Endothelial cell of umbilical vein (primary cell): Measurements from ENCODE around the gene LDLRAD4. TPM values are rescaled to one million over a fixed set of nuclear protein-coding genes. Genes with fewer than 3 reads are reported as not detected.

Experiments used
- BruUV-seq: library from RNA; stranded (reverse); fragments of 400-500 nt; replicated peaks from 2 replicates; lab custom pipeline; 2021; lab: Mats Ljungman, UMichigan
- CTCF ChIA-PET: fragments of 300-600, 350-600 bp; sonication (Branson Sonifier 250); formaldehyde crosslinking; loops from one replicate; lab custom pipeline; 2021; ENCODE audit warnings: antibody characterized with exemption, inconsistent platforms; lab: Charles Lee
- POLR2A ChIA-PET: fragments of 300-600, 350-600 bp; sonication (Branson Sonifier 250); formaldehyde crosslinking; loops from one replicate; lab custom pipeline; 2021; ENCODE audit warnings: antibody characterized with exemption, inconsistent platforms; lab: Charles Lee
- DNase-seq: peaks from one replicate; pipeline ENCODE4 v3.0.0-alpha.2; 2011; ENCODE audit warnings: low read depth, low spot score
- FAIRE-seq: peaks from 2 replicates; lab custom pipeline; 2011; peaks lifted over from hg19 to GRCh38; lab: Jason Lieb, UNC
- H2AFZ ChIP-seq: 2 replicates; pipeline ENCODE4 v1.6.0; 2012; ENCODE audit warnings: low read depth, low read length, control low read depth, inconsistent platforms
- H3K27ac ChIP-seq: 2 replicates; pipeline ENCODE4 v1.5.1; 2011; ENCODE audit warnings: low read depth, mild to moderate bottlenecking, control low read depth, low read length, moderate library complexity; ENCODE audit not compliant: insufficient read depth
- H3K27me3 ChIP-seq, 2 experiments: 2 replicates each; pipeline versions ENCODE4 v1.6.0 to v1.6.1; 2011; ENCODE audit warnings: low read length in 2 of 2, mixed read lengths in 1 of 2; ENCODE audit not compliant: control insufficient read depth in 2 of 2, insufficient read depth in 2 of 2
- H3K36me3 ChIP-seq, 2 experiments: 2 replicates in 1 of 2; 3 replicates in 1 of 2; pipeline ENCODE4 v1.5.1; 2011; ENCODE audit warnings: low read length in 2 of 2, mild to moderate bottlenecking in 1 of 2, moderate library complexity in 1 of 2; ENCODE audit not compliant: control insufficient read depth in 2 of 2, insufficient read depth in 2 of 2; ENCODE audit errors: extremely low read depth in 1 of 2
- H3K4me1 ChIP-seq: 3 replicates; pipeline ENCODE4 v1.5.1; 2011; ENCODE audit warnings: mild to moderate bottlenecking, low read length; ENCODE audit not compliant: control insufficient read depth, insufficient read depth; ENCODE audit errors: extremely low read depth
- H3K4me2 ChIP-seq: 2 replicates; pipeline ENCODE4 v1.6.1; 2011; ENCODE audit warnings: low read length, control low read depth, mixed read lengths; ENCODE audit not compliant: insufficient read depth
- H3K4me3 ChIP-seq, 3 experiments: fragments of 200-600 bp in 1 of 3; sonication (generic), shearing (Covaris generic) in 1 of 3; replicated peaks in 1 of 3; 2 replicates each; pipeline ENCODE4 v1.5.1; 2011 to 2016; ENCODE audit warnings: control low read depth in 3 of 3, low read length in 3 of 3, mild to moderate bottlenecking in 2 of 3, inconsistent platforms in 1 of 3, low read depth in 1 of 3, moderate library complexity in 1 of 3; ENCODE audit not compliant: insufficient read depth in 1 of 3
- H3K79me2 ChIP-seq: 2 replicates; pipeline ENCODE4 v1.6.0; 2012; ENCODE audit warnings: low read length, inconsistent platforms; ENCODE audit not compliant: control insufficient read depth, insufficient read depth
- H3K9ac ChIP-seq: replicated peaks from 2 replicates; pipeline ENCODE3; 2011; ENCODE audit warnings: low read length, control low read depth; ENCODE audit not compliant: insufficient read depth; ENCODE audit errors: extremely low read depth
- H3K9me1 ChIP-seq: replicated peaks from 3 replicates; pipeline ENCODE4 v1.6.0; 2011; ENCODE audit warnings: mild to moderate bottlenecking, low read length; ENCODE audit not compliant: control insufficient read depth, insufficient read depth; ENCODE audit errors: extremely low read depth
- H3K9me3 ChIP-seq: replicated peaks from 2 replicates; pipeline ENCODE4 v1.5.1; 2012; ENCODE audit warnings: low read length, inconsistent platforms; ENCODE audit not compliant: control insufficient read depth, insufficient read depth
- H4K20me1 ChIP-seq: replicated peaks from 2 replicates; pipeline ENCODE3; 2011; ENCODE audit warnings: mild to moderate bottlenecking, low read length; ENCODE audit not compliant: control insufficient read depth, insufficient read depth; ENCODE audit errors: extremely low read depth
- EZH2 ChIP-seq: IDR thresholded peaks from 2 replicates; pipeline ENCODE4 v1.6.1; 2012; ENCODE audit warnings: borderline replicate concordance, low read depth, mild to moderate bottlenecking, moderate library complexity, low read length, inconsistent platforms; ENCODE audit not compliant: severe bottlenecking
- FOS ChIP-seq: IDR thresholded peaks from 2 replicates; pipeline ENCODE4 v1.6.1; 2011; ENCODE audit warnings: mild to moderate bottlenecking, low read length, moderate library complexity, borderline replicate concordance; ENCODE audit not compliant: insufficient read depth
- GATA2 ChIP-seq: IDR thresholded peaks from 2 replicates; pipeline ENCODE4 v1.7.0; 2011; ENCODE audit warnings: low read depth, mild to moderate bottlenecking, moderate library complexity, mixed read lengths, low read length; ENCODE audit not compliant: insufficient read length, insufficient read depth
- JUN ChIP-seq: IDR thresholded peaks from 2 replicates; pipeline ENCODE4 v1.6.1; 2011; ENCODE audit warnings: borderline replicate concordance, low read depth; ENCODE audit not compliant: insufficient read length, insufficient read depth
- MYC ChIP-seq: IDR thresholded peaks from one replicate; pipeline ENCODE4 v1.6.1; 2011; ENCODE audit warnings: mild to moderate bottlenecking, low read depth, low read length
- POLR2A ChIP-seq: IDR thresholded peaks from 2 replicates; pipeline ENCODE4 v1.6.1; 2012; ENCODE audit warnings: low read depth, mild to moderate bottlenecking, control low read depth, low read length
- POLR2AphosphoS5 ChIP-seq: IDR thresholded peaks from 2 replicates; pipeline ENCODE4 v1.6.1; 2012; ENCODE audit warnings: low read depth, mild to moderate bottlenecking, control low read depth, low read length, moderate library complexity; ENCODE audit not compliant: insufficient read depth
- dilution Hi-C: fragments of 300-500 bp; cut with MboI; formaldehyde crosslinking; loops from one replicate; pipeline ENCODE4 v1.15.0; 2019; ENCODE audit warnings: low sequenced_read_pairs; ENCODE audit not compliant: extremely low pct_ligation_motif_present
- intact Hi-C: fragments of 100-400 bp; cut with micrococcal nuclease; formaldehyde crosslinking; loops from one replicate; pipeline ENCODE4 v1.10.0; 2022
- polyA plus RNA-seq, 4 experiments: library from polyadenylated mRNA; depleted of rRNA in 3 of 4; stranded (reverse) in 3 of 4; unstranded in 1 of 4; fragments of >200 nt; gene quantifications; 2 replicates each; pipeline versions ENCODE4 v1.2.1 to v1.2.3, GENCODE V29; 2011 to 2012; ENCODE audit warnings: missing spikeins in 1 of 4
- total RNA-seq: library from RNA; stranded (reverse); gene quantifications from 2 replicates; pipeline ENCODE4 v1.2.3, GENCODE V29; 2021
- TF ChIP-seq, protein P1 (sequence below): IDR thresholded peaks from 2 replicates; pipeline ENCODE4 v1.6.1; 2011; ENCODE audit not compliant: insufficient read depth, insufficient read length
- TF ChIP-seq, protein P2 (sequence below), 2 donors: IDR thresholded peaks; 1 replicate in 1 of 2; 2 replicates in 1 of 2; pipeline ENCODE4 v1.5.1; 2011; ENCODE audit warnings: low read length in 2 of 2, mild to moderate bottlenecking in 2 of 2, moderate library complexity in 2 of 2, control low read depth in 1 of 2, inconsistent platforms in 1 of 2, low read depth in 1 of 2; ENCODE audit not compliant: insufficient read depth in 1 of 2; ENCODE audit errors: extremely low read depth in 1 of 2

The LDLRAD4 gene
- total and polyA plus RNA-seq, 2 donors (not counting 3 experiments of a cell fraction or from before 2014, with no cell fraction given), result 5.2 to 6.5 TPM

DNA sequence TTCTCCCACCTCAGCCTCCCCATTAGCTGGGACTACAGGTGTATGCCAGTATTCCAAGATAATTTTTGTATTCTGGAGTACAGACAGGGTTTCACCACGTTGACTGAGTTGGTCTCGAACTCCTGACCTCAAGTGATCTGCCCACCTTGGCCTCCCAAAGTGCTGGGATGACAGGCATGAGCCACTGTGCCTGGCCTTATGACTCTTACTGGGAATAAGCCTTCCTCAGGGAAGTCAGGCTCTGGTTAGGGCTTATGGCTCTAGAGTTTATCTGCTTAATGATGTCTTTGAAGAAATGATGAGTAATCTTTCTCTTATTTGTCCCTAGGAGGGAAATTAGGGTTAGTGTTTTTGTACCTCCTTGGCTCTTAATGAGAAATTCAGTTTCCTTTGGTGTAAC lies 320.1 kb downstream of the LDLRAD4 start:
- intact Hi-C loops, result loop anchor here (10.0 kb wide), 2 partner anchors 74 to 384 kb away; no protein-coding TSS in a partner anchor
- TF ChIP-seq EZH2 (no peak), POLR2AphosphoS5 (no peak), POLR2A (no peak), GATA2 (no peak), MYC (no peak), FOS (no peak), JUN (no peak)
- TF ChIP-seq, protein P1, sequence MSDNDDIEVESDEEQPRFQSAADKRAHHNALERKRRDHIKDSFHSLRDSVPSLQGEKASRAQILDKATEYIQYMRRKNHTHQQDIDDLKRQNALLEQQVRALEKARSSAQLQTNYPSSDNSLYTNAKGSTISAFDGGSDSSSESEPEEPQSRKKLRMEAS, result no peak
- TF ChIP-seq, protein P2, sequence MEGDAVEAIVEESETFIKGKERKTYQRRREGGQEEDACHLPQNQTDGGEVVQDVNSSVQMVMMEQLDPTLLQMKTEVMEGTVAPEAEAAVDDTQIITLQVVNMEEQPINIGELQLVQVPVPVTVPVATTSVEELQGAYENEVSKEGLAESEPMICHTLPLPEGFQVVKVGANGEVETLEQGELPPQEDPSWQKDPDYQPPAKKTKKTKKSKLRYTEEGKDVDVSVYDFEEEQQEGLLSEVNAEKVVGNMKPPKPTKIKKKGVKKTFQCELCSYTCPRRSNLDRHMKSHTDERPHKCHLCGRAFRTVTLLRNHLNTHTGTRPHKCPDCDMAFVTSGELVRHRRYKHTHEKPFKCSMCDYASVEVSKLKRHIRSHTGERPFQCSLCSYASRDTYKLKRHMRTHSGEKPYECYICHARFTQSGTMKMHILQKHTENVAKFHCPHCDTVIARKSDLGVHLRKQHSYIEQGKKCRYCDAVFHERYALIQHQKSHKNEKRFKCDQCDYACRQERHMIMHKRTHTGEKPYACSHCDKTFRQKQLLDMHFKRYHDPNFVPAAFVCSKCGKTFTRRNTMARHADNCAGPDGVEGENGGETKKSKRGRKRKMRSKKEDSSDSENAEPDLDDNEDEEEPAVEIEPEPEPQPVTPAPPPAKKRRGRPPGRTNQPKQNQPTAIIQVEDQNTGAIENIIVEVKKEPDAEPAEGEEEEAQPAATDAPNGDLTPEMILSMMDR (IDR thresholded peaks at IDR 0.05; ENCODE audit: extremely low read depth in 1 of 2, insufficient read depth in 1 of 2, low read depth in 1 of 2, low read length in 2 of 2), result no peak

More for the DNA sequence above, 320.1 kb downstream of the LDLRAD4 start:
- Histone ChIP-seq H3K9ac (no peak overlapping the region), H4K20me1 (no peaks in the 10 kb centered on the region), H3K36me3 (no peaks in the 10 kb centered on the region), H3K79me2 (no peaks in the 10 kb centered on the region), H3K4me3 (no peak overlapping the region), H3K27ac (no peak overlapping the region), H3K9me1 (no peaks in the 10 kb centered on the region), H2AFZ (no peak overlapping the region), H3K27me3 (peaks cover 9 to 12% of the 10 kb centered on the region in 2 experiments), H3K4me1 (no peaks in the 10 kb centered on the region), H3K4me2 (no peak overlapping the region), H3K9me3 (no peaks in the 10 kb centered on the region)
- ChIA-PET POLR2A (no interaction called here), CTCF (interaction anchor here (0.7 to 1.9 kb wide), 5 partner anchors 14 to 322 kb away, joined by 3 to 7 read pairs (median 3); no protein-coding TSS in a partner anchor)
- no peak for FAIRE-seq
- BruUV-seq, result no TSS peak
- dilution Hi-C loops, result no loop called here
- no peak for DNase-seq
